ENCODE measurements around the gene PRAME.

DNA sequence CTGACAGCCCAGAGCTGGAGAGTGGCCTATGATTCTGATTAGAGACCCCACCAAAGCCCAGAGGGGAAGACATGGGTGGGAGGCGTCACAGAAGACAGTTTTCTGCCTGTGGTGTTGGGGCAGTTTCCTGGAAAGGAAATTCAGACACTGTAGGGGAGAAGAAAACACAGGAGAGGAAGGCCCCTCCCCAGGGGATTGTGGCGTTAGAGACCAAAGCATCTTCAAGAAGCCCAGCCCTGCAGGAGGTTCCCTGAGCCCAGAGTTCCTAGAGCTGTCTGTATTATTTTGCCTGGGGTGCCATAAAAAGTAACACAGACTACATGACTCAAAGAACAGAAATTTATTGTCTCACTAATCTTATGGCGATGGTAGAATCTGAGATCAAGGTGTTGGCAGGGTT is 40.2 kb upstream of the PRAME start:
- TF ChIP-seq, protein P1, sequence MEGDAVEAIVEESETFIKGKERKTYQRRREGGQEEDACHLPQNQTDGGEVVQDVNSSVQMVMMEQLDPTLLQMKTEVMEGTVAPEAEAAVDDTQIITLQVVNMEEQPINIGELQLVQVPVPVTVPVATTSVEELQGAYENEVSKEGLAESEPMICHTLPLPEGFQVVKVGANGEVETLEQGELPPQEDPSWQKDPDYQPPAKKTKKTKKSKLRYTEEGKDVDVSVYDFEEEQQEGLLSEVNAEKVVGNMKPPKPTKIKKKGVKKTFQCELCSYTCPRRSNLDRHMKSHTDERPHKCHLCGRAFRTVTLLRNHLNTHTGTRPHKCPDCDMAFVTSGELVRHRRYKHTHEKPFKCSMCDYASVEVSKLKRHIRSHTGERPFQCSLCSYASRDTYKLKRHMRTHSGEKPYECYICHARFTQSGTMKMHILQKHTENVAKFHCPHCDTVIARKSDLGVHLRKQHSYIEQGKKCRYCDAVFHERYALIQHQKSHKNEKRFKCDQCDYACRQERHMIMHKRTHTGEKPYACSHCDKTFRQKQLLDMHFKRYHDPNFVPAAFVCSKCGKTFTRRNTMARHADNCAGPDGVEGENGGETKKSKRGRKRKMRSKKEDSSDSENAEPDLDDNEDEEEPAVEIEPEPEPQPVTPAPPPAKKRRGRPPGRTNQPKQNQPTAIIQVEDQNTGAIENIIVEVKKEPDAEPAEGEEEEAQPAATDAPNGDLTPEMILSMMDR (IDR thresholded peaks at IDR 0.05): no peak
- TF ChIP-seq POLR2A (IDR thresholded peaks at IDR 0.05): no peak

Measured in Peyer's patch (tissue), 4 donors.